GM12878 (cell line): ENCODE results near the gene IDI2. TPM values are rescaled to one million over a fixed set of nuclear protein-coding genes. Genes with fewer than 3 reads are reported as not detected.

Experiments
- ATAC-seq: fragments of 200-7000 bp; cut with Tn5 transposase; 3 replicates; pipeline ENCODE4 v1.9.1; 2020; ENCODE audit warnings: mild to moderate bottlenecking, moderate library complexity
- BruUV-seq: library from RNA; stranded (reverse); fragments of 400-500 nt; replicated peaks from 2 replicates; lab custom pipeline; 2021; lab: Mats Ljungman, UMichigan
- CTCF ChIA-PET: fragments of 300-600 bp; sonication (Branson Sonifier 250); formaldehyde crosslinking; extraction: SDS; loops from one replicate; lab custom pipeline; 2021; ENCODE audit warnings: inconsistent platforms; lab: Yijun Ruan, JAX
- POLR2A ChIA-PET: fragments of 350-600 bp; formaldehyde crosslinking; extraction: SDS; loops from one replicate; lab custom pipeline; 2021; ENCODE audit warnings: inconsistent platforms; lab: Charles Lee
- RAD21 ChIA-PET: fragments of 300-600 bp; sonication (Branson Sonifier 250); formaldehyde crosslinking; loops from one replicate; lab custom pipeline; 2023; ENCODE audit warnings: antibody characterized with exemption; ENCODE audit not compliant: unreplicated experiment; lab: Charles Lee
- SMC1A ChIA-PET: fragments of 300-600 bp; sonication (Branson Sonifier 250); formaldehyde crosslinking; loops from one replicate; lab custom pipeline; 2023; ENCODE audit not compliant: unreplicated experiment, uncharacterized antibody; lab: Charles Lee
- DNase-seq: peaks from one replicate; pipeline ENCODE4 v3.0.0-alpha.2; 2011; ENCODE audit warnings: low read depth, low spot score
- FAIRE-seq: peaks from 3 replicates; lab custom pipeline; 2011; peaks lifted over from hg19 to GRCh38; lab: Jason Lieb, UNC
- H2AFZ ChIP-seq: 2 replicates; pipeline ENCODE4 v1.6.0; 2011; ENCODE audit warnings: low read depth, low read length, control low read depth; ENCODE audit not compliant: control insufficient read depth
- H3K27ac ChIP-seq: 2 replicates; pipeline ENCODE4 v1.5.1; 2011; ENCODE audit warnings: control low read depth; ENCODE audit not compliant: control insufficient read depth, insufficient read depth
- H3K27me3 ChIP-seq, 2 experiments: replicated peaks in 1 of 2; 2 replicates each; pipeline versions ENCODE4 v1.6.0 to v1.6.1; 2011; ENCODE audit warnings: low read length in 1 of 2; ENCODE audit not compliant: control insufficient read depth in 2 of 2, insufficient read depth in 2 of 2
- H3K36me3 ChIP-seq, 2 experiments: 2 replicates each; pipeline ENCODE4 v1.5.1; 2011; ENCODE audit warnings: low read length in 1 of 2; ENCODE audit not compliant: control insufficient read depth in 2 of 2, insufficient read depth in 2 of 2
- H3K4me1 ChIP-seq: 2 replicates; pipeline ENCODE4 v1.6.1; 2011; ENCODE audit warnings: mild to moderate bottlenecking, low read length, moderate library complexity, mixed read lengths; ENCODE audit not compliant: control insufficient read depth, insufficient read depth
- H3K4me2 ChIP-seq: 2 replicates; pipeline ENCODE4 v1.6.0; 2011; ENCODE audit warnings: control low read depth; ENCODE audit not compliant: control insufficient read depth, insufficient read depth
- H3K4me3 ChIP-seq: fragments of 200-600 bp; sonication (generic); 2 replicates; pipeline ENCODE4 v1.5.1; 2016
- H3K79me2 ChIP-seq: 2 replicates; pipeline ENCODE4 v1.6.0; 2011; ENCODE audit warnings: low read length; ENCODE audit not compliant: control insufficient read depth, insufficient read depth
- H3K9ac ChIP-seq: 2 replicates; pipeline ENCODE4 v1.8.0; 2011; ENCODE audit warnings: low read length, control low read depth, mixed read lengths; ENCODE audit not compliant: control insufficient read depth, insufficient read depth
- H3K9me3 ChIP-seq: replicated peaks from 3 replicates; pipeline ENCODE4 v1.5.1; 2011; ENCODE audit warnings: mild to moderate bottlenecking, low read length; ENCODE audit not compliant: control insufficient read depth, insufficient read depth
- H4K20me1 ChIP-seq: 2 replicates; pipeline ENCODE4 v1.6.0; 2011; ENCODE audit not compliant: control insufficient read depth, insufficient read depth
- ATF3 ChIP-seq: IDR thresholded peaks from 2 replicates; pipeline ENCODE4 v1.6.1; 2011; ENCODE audit warnings: low read depth, mild to moderate bottlenecking, low read length, moderate library complexity, borderline replicate concordance; ENCODE audit errors: extremely low read depth
- CUX1 ChIP-seq: IDR thresholded peaks from 2 replicates; pipeline ENCODE4 v1.6.1; 2012; ENCODE audit warnings: improper control_type of control experiment, low read depth, low read length; ENCODE audit not compliant: insufficient replicate concordance
- E2F4 ChIP-seq: IDR thresholded peaks from 2 replicates; pipeline ENCODE4 v1.6.1; 2012; ENCODE audit warnings: low read depth, low read length, improper control_type of control experiment
- ETV6 ChIP-seq, 2 experiments: fragments of 450-650 bp in 1 of 2; IDR thresholded peaks in 1 of 2; conservative IDR thresholded peaks in 1 of 2; 2 replicates each; pipeline ENCODE4 v1.6.1; 2014; ENCODE audit warnings: antibody characterized with exemption in 1 of 2, borderline replicate concordance in 1 of 2, low read depth in 1 of 2, mild to moderate bottlenecking in 1 of 2, moderate library complexity in 1 of 2
- HDAC6 ChIP-seq: fragments of 200-600 bp; sonication (generic); IDR thresholded peaks from one replicate; pipeline ENCODE4 v1.8.0; 2017; ENCODE audit warnings: antibody characterized with exemption; ENCODE audit not compliant: unreplicated experiment
- IKZF2 ChIP-seq, 2 experiments: fragments of 450-650 bp; IDR thresholded peaks; 2 replicates each; pipeline ENCODE4 v1.6.1; 2017; ENCODE audit warnings: mild to moderate bottlenecking in 2 of 2, moderate library complexity in 2 of 2
- MEF2B ChIP-seq: fragments of 450-650 bp; IDR thresholded peaks from 2 replicates; pipeline ENCODE4 v1.6.1; 2018; ENCODE audit warnings: mild to moderate bottlenecking, moderate library complexity; ENCODE audit not compliant: partially characterized antibody, poor library complexity, severe bottlenecking
- MTA2 ChIP-seq: fragments of 450-650 bp; IDR thresholded peaks from 2 replicates; pipeline ENCODE4 v1.6.1; 2016; ENCODE audit warnings: low read depth, mild to moderate bottlenecking, moderate library complexity
- MYB ChIP-seq: fragments of 150-350 bp; IDR thresholded peaks from 2 replicates; pipeline ENCODE4 v1.6.1; 2014; ENCODE audit warnings: mild to moderate bottlenecking, low read depth, low read length, borderline replicate concordance
- POU2F2 ChIP-seq: IDR thresholded peaks from 3 replicates; pipeline ENCODE4 v1.6.1; 2011; ENCODE audit warnings: low read depth, mild to moderate bottlenecking, low read length, borderline replicate concordance
- RAD51 ChIP-seq: fragments of 450-650 bp; IDR thresholded peaks from 2 replicates; pipeline ENCODE4 v1.6.1; 2016; ENCODE audit warnings: moderate library complexity, mild to moderate bottlenecking, inconsistent platforms
- SMC3 ChIP-seq: IDR thresholded peaks from 2 replicates; pipeline ENCODE4 v1.6.1; 2011; ENCODE audit warnings: low read length, improper control_type of control experiment, borderline replicate concordance
- SUZ12 ChIP-seq: fragments of 200-600 bp; sonication (generic); IDR thresholded peaks from one replicate; pipeline ENCODE4 v1.6.1; 2018; ENCODE audit warnings: antibody characterized with exemption, mild to moderate bottlenecking; ENCODE audit not compliant: unreplicated experiment
- TBL1XR1 ChIP-seq: IDR thresholded peaks from 2 replicates; pipeline ENCODE4 v1.6.1; 2012; ENCODE audit warnings: low read depth, low read length, improper control_type of control experiment
- YY1 ChIP-seq: IDR thresholded peaks from 2 replicates; pipeline ENCODE4 v1.6.1; 2011; ENCODE audit warnings: low read depth, mild to moderate bottlenecking, low read length
- WGBS: methylation state at CpG from one replicate; pipeline ENCODE4 v1.1.6; 2016; ENCODE audit warnings: low lambda C conversion rate; ENCODE audit not compliant: insufficient replicate concordance, insufficient coverage; ENCODE audit errors: missing lambda C conversion rate; 5-methylcytosine and 5-hydroxymethylcytosine counted together
- in situ Hi-C: fragments of 300-500 bp; cut with MboI; formaldehyde crosslinking; loops from 9 replicates; pipeline ENCODE4 v1.14.3; 2018; ENCODE audit warnings: mixed read lengths
- intact Hi-C: fragments of 100-400 bp; cut with micrococcal nuclease; formaldehyde crosslinking; loops from one replicate; pipeline ENCODE4 v1.14.2; 2022; ENCODE audit not compliant: unreplicated experiment
- polyA plus RNA-seq, 11 experiments: library from polyadenylated mRNA; depleted of rRNA in 4 of 11; unstranded in 6 of 11; stranded (reverse) in 5 of 11; fragments of >200 nt; fragmentation: Nextera tagmentation in 4 of 11; fragmentation: Illumina TruSeq in 1 of 11; extraction: Ambion mirVana in 4 of 11; extraction: Trizol in 1 of 11; gene quantifications; 1 replicate in 1 of 11; 2 replicates in 10 of 11; pipeline versions ENCODE4 v1.2.1 to v1.2.3, GENCODE V29; 2011 to 2016; ENCODE audit warnings: inconsistent platforms in 2 of 11, missing spikeins in 2 of 11, low read depth in 1 of 11
- total RNA-seq, 4 experiments: library from RNA; depleted of rRNA in 3 of 4; stranded (reverse); fragments of >200 nt in 3 of 4; fragmentation: Illumina TruSeq in 1 of 4; extraction: Trizol in 1 of 4; gene quantifications; 2 replicates each; pipeline versions ENCODE4 v1.2.1 to v1.2.3, GENCODE V29; 2013 to 2021

The IDI2 gene
- total and polyA plus RNA-seq, 10 of the 15 experiments (the other 5 are each of a cell fraction or from before 2014, with no cell fraction given) = 0.06 TPM; not detected in 9

- intact Hi-C loops = loop anchor here (1.0 to 2.0 kb wide), 2 partner anchors 14 to 65 kb away; partner anchors contain the start of gene GTPBP4
- RAD21 ChIA-PET = interaction anchor here (0.8 to 2.2 kb wide), 8 partner anchors 9 to 70 kb away, joined by 3 to 8 read pairs (median 4); no protein-coding TSS in a partner anchor
- in situ Hi-C loops = no loop called here
- no peaks in the 10 kb centered on the region for H3K79me2 ChIP-seq
- SMC1A ChIA-PET = interaction anchor here (0.6 to 2.5 kb wide), 8 partner anchors 12 to 89 kb away, joined by 3 to 25 read pairs (median 4); partner anchors contain the start of genes GTPBP4 and IDI1
- POLR2A ChIA-PET = interaction anchor here (0.8 to 3.6 kb wide), 8 partner anchors 13 to 76 kb away, joined by 3 to 23 read pairs (median 5); partner anchors contain the start of genes GTPBP4 and LARP4B
- no peak overlapping the region for H3K4me3 ChIP-seq
- H3K9me3 ChIP-seq = peaks cover 7% of the 10 kb centered on the region; the same call in 2 of the 3 replicates
- H3K27ac ChIP-seq = peak overlapping the region; percentile 41
- WGBS = 51% methylated on average over 20 of the region's 20 CpGs
- H3K27me3 ChIP-seq = no peaks in the 10 kb centered on the region
- no peaks in the 10 kb centered on the region for H3K36me3 ChIP-seq
- FAIRE-seq (no peak), DNase-seq (peak; percentile 70), ATAC-seq (peak; percentile 77)
- CTCF ChIA-PET = interaction anchor here (1.1 to 2.0 kb wide), 3 partner anchors 14 to 62 kb away, joined by 3 to 6 read pairs (median 3); partner anchors contain the start of genes GTPBP4 and LARP4B
- H3K4me2 ChIP-seq = 0 out of 2 replicates have a peak overlapping the region, but pooled peaks have one; percentile 15
- no TSS peak for BruUV-seq
- no peak overlapping the region; the same call in 1 of the 2 replicates for H3K9ac ChIP-seq
- H4K20me1 ChIP-seq = no peaks in the 10 kb centered on the region
- H2AFZ ChIP-seq = peak overlapping the region; percentile 21; the same call in 1 of the 2 replicates
- peaks cover 19% of the 10 kb centered on the region for H3K4me1 ChIP-seq
- TF ChIP-seq MYB (no peak), ETV6 (conservative IDR thresholded peaks at IDR 0.05 in 1 of 2, IDR thresholded peaks at IDR 0.05 in 1 of 2; ENCODE audit: borderline replicate concordance in 1 of 2, low read depth in 1 of 2) (no peak), SUZ12 (no peak), POU2F2 (peak; percentile 5; the same call in 1 of the 3 replicates), ATF3 (no peak), YY1 (no peak), TBL1XR1 (no peak), IKZF2 (IDR thresholded peaks at IDR 0.05) (peak; percentile 28 to 38; a peak in 2 of 4 replicates), MTA2 (peak; percentile 17; the same call in 1 of the 2 replicates), SMC3 (peak; percentile 21; the same call in 1 of the 2 replicates), E2F4 (no peak), CUX1 (peak; percentile 97), RAD51 (no peak), HDAC6 (no peak), MEF2B (peak; percentile 99)
Observed at GRCh38 chr10:974038-974784, 51.4 kb downstream of the IDI2 start.
